Heart right ventricle (tissue), 16 donors: ENCODE results near the gene INSRR. TPM values are rescaled to one million over a fixed set of nuclear protein-coding genes. Genes with fewer than 3 reads are reported as not detected.

ENCODE experiments used
- ATAC-seq, 8 donors: fragments of 200-7000 bp; cut with Tn5 transposase; one replicate each; pipeline ENCODE4 v1.9.1; 2020; ENCODE audit warnings: mild to moderate bottlenecking in 8 of 8, moderate library complexity in 8 of 8, moderate number of reproducible peaks in 1 of 8
- DNase-seq, 2 donors: peaks; one replicate each; pipeline ENCODE4 v3.0.0-alpha.2; 2020
- H3K27ac ChIP-seq, 10 donors: fragments of 200-600 bp; sonication (generic) in 2 of 10; one replicate each; pipeline versions ENCODE4 v1.5.0 to v1.8.0; 2020 to 2022; ENCODE audit warnings: mild to moderate bottlenecking in 3 of 10
- H3K27me3 ChIP-seq, 7 donors: fragments of 200-600 bp; one replicate each; pipeline ENCODE4 v1.8.0; 2021 to 2022; ENCODE audit warnings: mild to moderate bottlenecking in 2 of 7
- H3K36me3 ChIP-seq, 9 donors: fragments of 200-600 bp; sonication (generic) in 1 of 9; one replicate each; pipeline versions ENCODE4 v1.5.0 to v1.8.0; 2020 to 2022; ENCODE audit warnings: mild to moderate bottlenecking in 2 of 9
- H3K4me1 ChIP-seq, 9 donors: fragments of 200-600 bp; sonication (generic) in 1 of 9; one replicate each; pipeline versions ENCODE4 v1.5.0 to v1.8.0; 2020 to 2022; ENCODE audit warnings: mild to moderate bottlenecking in 4 of 9
- H3K4me3 ChIP-seq, 10 donors: fragments of 200-600 bp; sonication (generic) in 2 of 10; one replicate each; pipeline versions ENCODE4 v1.5.0 to v1.8.0; 2020 to 2022; ENCODE audit warnings: mild to moderate bottlenecking in 7 of 10, moderate library complexity in 2 of 10
- H3K9me3 ChIP-seq, 11 donors: fragments of 200-600 bp in 10 of 11; sonication (generic) in 2 of 11; one replicate each; pipeline versions ENCODE4 v1.5.0 to v1.8.0; 2013 to 2022; ENCODE audit warnings: mild to moderate bottlenecking in 2 of 11, control low read depth in 1 of 11, moderate library complexity in 1 of 11
- WGBS, 2 donors: extraction: QIAGEN DNeasy Blood & Tissue Kit; methylation state at CpG; one replicate each; pipeline ENCODE4 v1.1.7; 2013; ENCODE audit warnings: inconsistent platforms in 1 of 2; 5-methylcytosine and 5-hydroxymethylcytosine counted together
- intact Hi-C, 10 donors: fragments of 100-400 bp; cut with DNase I; formaldehyde crosslinking; loops; one replicate each; pipeline versions ENCODE4 v1.11.1 to v1.14.2; 2022
- polyA plus RNA-seq, 2 donors: library from polyadenylated mRNA; stranded (reverse); fragments of 200-250 nt; gene quantifications; one replicate each; pipeline ENCODE4 v1.2.3, GENCODE V29; 2013
- total RNA-seq, 10 donors: library from RNA; stranded (reverse); fragmentation: NEBNext Ultra II Directional in 3 of 10; extraction: Animal tissue kit (Norgen Biotek cat#: 25700) in 3 of 10; gene quantifications; one replicate each; pipeline versions ENCODE4 v1.2.1 to v1.2.4, GENCODE V29; 2021 to 2023
- TF ChIP-seq, protein P1 (sequence below), 9 donors: fragments of 200-600 bp; sonication (generic) in 2 of 9; IDR thresholded peaks; one replicate each; pipeline versions ENCODE4 v1.5.0 to v1.8.0; 2021 to 2022; ENCODE audit warnings: antibody characterized with exemption in 9 of 9, mild to moderate bottlenecking in 5 of 9, moderate library complexity in 1 of 9
- donor health status: Arrhythmogenic right ventricular cardiomyopathy.
- donor health status: ischemic (EF 13 %, LVEDD 7.1; RV severe dilation, severe dysfunction).
- donor health status: healthy with polysubstance abuse.
- donor health status: DM: no; HTN: yes; CAD: no.
- donor health status: DM: no; HTN: no; CAD: no.
- donor health status: ischemic (EF 25% LVEDD 6.9; RV normal size, moderate dysfunction).
- donor health status: ischemic (EF 25% LVEDD 5.7; RV mildly dilated, moderate dysfunction).
- donor health status: healthy.
- donor health status: DM: yes; HTN: yes; CAD: no.
- donor health status: Ischemic cardiomyopathy.
- donor health status: ischemic (EF 35%, LVEDD 5.7; RV mildly dilated, moderate dysfunction).
- donor health status: nonischemic (EF 11% LVEDD 7.7; RV severe dilation, severe dysfunction).
- donor health status: DM: yes; HTN: yes; CAD: no.
- donor health status: PGD.
- donor health status: ischemic (EF 29% LVEDD 5.4; RV normal size, mild dysfunction).
- donor health status: nonischemic (EF 23%, LVEDD 6.1; RV moderate dilation, normal function).

INSRR gene
- total and polyA plus RNA-seq, 12 donors: 0.01 to 0.80 (median 0.07) TPM

DNA sequence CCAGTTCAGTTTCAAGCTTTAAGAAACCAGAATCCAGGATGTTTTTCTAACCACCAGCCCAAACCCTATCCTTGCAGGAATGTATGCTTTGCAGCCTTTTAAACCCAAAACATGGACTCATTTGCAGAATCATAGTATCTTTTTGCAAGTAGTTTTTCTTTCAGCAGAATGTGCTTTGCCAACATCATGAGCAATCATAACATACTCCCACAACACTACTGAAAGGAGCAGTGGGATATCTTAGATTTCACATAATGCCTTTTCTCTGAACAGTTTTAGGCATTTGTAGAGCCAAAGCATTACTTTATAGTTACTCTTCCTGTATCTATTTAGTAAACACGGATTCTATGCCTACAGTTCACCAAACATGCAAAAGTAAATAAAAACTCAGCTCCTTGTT, 32.3 kb downstream of the INSRR start:
- no peaks in the 10 kb centered on the region for H3K4me1 ChIP-seq
- no peak for ATAC-seq
- no peak overlapping the region for H3K4me3 ChIP-seq
- TF ChIP-seq, protein P1, sequence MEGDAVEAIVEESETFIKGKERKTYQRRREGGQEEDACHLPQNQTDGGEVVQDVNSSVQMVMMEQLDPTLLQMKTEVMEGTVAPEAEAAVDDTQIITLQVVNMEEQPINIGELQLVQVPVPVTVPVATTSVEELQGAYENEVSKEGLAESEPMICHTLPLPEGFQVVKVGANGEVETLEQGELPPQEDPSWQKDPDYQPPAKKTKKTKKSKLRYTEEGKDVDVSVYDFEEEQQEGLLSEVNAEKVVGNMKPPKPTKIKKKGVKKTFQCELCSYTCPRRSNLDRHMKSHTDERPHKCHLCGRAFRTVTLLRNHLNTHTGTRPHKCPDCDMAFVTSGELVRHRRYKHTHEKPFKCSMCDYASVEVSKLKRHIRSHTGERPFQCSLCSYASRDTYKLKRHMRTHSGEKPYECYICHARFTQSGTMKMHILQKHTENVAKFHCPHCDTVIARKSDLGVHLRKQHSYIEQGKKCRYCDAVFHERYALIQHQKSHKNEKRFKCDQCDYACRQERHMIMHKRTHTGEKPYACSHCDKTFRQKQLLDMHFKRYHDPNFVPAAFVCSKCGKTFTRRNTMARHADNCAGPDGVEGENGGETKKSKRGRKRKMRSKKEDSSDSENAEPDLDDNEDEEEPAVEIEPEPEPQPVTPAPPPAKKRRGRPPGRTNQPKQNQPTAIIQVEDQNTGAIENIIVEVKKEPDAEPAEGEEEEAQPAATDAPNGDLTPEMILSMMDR (IDR thresholded peaks at IDR 0.05): no peak
- intact Hi-C loops: no loop called here
- 59 to 73% methylated on average over 1 of the region's 1 CpG for WGBS, 2 donors
- H3K27me3 ChIP-seq: peaks cover 0 to 7% (median 0%) of the 10 kb centered on the region in 7 donors
- no peak overlapping the region for H3K27ac ChIP-seq
- no peaks in the 10 kb centered on the region for H3K9me3 ChIP-seq
- no peaks in the 10 kb centered on the region for H3K36me3 ChIP-seq
- no peak for DNase-seq

DNA sequence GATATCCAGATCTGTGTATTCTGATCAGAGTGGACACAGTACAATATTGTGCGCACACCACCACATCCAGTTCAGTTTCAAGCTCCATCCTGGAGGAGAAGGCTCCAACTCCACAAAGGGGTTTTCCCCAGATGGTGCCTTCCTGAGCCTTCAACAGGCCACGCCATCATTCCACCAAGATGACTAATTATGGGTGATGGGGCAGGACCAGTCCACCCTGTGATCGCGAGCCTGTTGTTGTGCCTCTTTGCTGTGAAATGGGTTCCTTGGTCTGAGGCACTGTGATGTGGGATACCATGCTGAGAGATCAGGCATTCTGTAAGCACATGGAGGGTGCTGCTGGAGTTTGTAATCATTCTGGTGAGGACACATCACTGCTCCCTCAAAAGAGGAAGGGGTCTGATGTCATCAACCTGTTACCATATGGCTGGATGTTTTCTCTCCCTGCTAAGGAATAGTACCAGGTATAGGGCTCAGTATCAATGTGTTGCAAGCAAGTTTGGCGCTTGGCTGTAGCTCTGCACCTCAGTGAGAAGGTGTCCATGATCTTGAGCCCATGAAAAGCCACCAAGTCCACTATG, 35.6 kb downstream of the INSRR start:
- intact Hi-C loops: no loop called here
- Histone ChIP-seq H3K4me1 (no peaks in the 10 kb centered on the region), H3K27me3 (peaks cover 0 to 4% (median 0%) of the 10 kb centered on the region in 7 donors), H3K36me3 (peaks cover 0 to 3% (median 0%) of the 10 kb centered on the region in 9 donors), H3K9me3 (no peaks in the 10 kb centered on the region), H3K4me3 (no peak overlapping the region), H3K27ac (no peak overlapping the region)
- DNase-seq (no peak), ATAC-seq (no peak)
- WGBS, 2 donors: 89 to 93% methylated on average over 5 of the region's 5 CpGs
- TF ChIP-seq, protein P1 (IDR thresholded peaks at IDR 0.05): no peak

DNA sequence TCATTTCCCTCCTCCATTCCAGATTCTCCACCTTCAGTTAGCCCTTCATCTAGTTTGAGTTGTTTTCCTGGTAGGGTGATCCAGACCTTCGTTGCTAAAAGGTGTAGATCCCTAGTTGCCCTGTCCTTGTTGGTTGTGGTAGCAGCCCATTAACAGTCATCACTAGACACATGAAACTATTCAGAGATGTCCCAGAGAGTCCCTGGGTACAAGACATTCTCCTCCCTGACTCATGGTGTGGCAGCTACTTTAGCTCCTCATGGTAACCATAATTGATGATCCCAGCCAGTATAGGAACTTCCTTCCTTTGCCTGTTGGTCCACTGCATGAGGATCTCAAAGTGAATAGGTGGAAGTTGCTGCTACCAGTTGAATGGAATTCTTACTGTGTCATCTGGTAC, 36.2 kb downstream of the INSRR start:
- Histone ChIP-seq H3K27me3 (peaks cover 0 to 4% (median 0%) of the 10 kb centered on the region in 7 donors), H3K4me3 (no peak overlapping the region), H3K9me3 (no peaks in the 10 kb centered on the region), H3K4me1 (peaks cover 0 to 3% (median 0%) of the 10 kb centered on the region in 9 donors), H3K36me3 (peaks cover 0 to 3% (median 0%) of the 10 kb centered on the region in 9 donors), H3K27ac (no peak overlapping the region)
- no peak for ATAC-seq
- intact Hi-C loops: no loop called here
- no peak for DNase-seq
- TF ChIP-seq, protein P1 (IDR thresholded peaks at IDR 0.05): no peak
- 75 to 85% methylated on average over 1 of the region's 1 CpG for WGBS, 2 donors

DNA sequence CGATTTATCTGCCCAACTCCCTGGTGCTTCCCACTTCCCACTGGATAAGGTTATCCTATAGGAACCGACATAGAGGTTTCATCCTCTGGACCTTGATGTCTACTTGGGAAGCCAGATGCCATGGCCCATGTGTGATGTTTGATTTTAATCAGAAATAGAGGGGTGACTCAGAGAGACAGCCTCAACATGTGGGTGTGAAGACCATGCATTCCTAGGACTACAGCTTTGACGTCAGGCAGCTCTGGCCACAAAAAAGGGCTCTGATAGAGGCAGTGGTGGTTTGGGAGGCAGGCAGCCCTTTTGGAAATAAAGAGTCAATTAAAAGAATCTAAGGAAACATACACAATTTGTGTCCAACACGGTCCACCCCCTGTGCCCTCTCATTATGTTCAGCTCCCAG, 37.1 kb downstream of the INSRR start:
- Histone ChIP-seq H3K36me3 (peaks cover 0 to 3% (median 0%) of the 10 kb centered on the region in 9 donors), H3K4me1 (peaks cover 0 to 11% (median 0%) of the 10 kb centered on the region in 9 donors), H3K27me3 (peaks cover 0 to 4% (median 0%) of the 10 kb centered on the region in 7 donors), H3K27ac (no peak overlapping the region), H3K9me3 (no peaks in the 10 kb centered on the region), H3K4me3 (no peak overlapping the region)
- TF ChIP-seq, protein P1 (IDR thresholded peaks at IDR 0.05): no peak
- DNase-seq: no peak
- intact Hi-C loops: no loop called here
- 65 to 70% methylated on average over 4 of the region's 4 CpGs for WGBS, 2 donors
- ATAC-seq: peak in 1 of 8 donors; percentile 43
